HG02840 (cell line): ENCODE data around the gene CCDC50.

Source experiments
- ATAC-seq: cut with Tn5 transposase; IDR thresholded peaks from one replicate; pipeline ENCODE4 v1.9.1; 2021; ENCODE audit warnings: mild to moderate bottlenecking, moderate library complexity, moderate number of reproducible peaks; ENCODE audit not compliant: unreplicated experiment, low FRiP score

CCDC50 gene

GRCh38 chr3:191345334-191345733 is 16.1 kb downstream of the CCDC50 start:
- ATAC-seq, result no peak

GRCh38 chr3:191347228-191347627 is 18.0 kb downstream of the CCDC50 start:
- no peak for ATAC-seq

DNA sequence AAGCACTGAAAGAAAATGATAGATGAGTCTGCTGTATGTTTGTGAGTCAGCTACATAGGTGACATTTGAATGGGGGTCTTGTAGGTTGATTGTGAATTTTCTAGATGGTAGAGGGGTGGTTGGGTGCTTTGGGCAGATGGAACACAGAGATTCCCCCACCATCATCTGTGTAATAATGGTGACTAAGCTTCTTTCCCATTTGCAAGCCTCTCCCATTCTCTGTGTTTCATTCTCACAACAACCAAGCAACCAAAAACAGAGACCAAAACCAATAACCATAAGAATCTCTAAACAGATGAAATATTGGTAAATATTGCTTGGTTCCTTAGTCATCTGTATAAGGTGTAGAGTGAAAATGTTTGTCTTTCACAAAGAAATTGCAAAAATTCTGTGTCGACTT is 18.9 kb downstream of the CCDC50 start:
- no peak for ATAC-seq

- no peak for ATAC-seq
Measured at GRCh38 chr3:191350396-191351090, 21.3 kb downstream of the CCDC50 start.

DNA sequence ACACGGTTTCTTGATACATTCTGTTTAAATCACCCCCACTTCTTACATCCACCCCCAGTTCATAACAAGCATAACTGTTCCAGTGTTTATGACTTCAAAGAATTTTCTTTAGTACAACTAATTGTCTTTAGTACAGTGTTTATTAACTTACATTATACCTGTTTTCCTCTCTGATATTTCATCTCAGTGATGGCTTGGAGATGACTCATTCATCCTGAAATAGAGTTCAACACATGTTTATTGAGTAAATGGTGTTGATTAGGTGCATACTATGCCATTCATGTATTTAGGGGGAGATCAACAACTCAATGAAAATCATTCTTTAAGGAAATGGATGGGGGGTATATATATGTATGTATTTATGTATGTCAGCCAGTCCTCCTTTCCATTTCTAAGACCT is 22.8 kb downstream of the CCDC50 start:
- no peak for ATAC-seq

DNA sequence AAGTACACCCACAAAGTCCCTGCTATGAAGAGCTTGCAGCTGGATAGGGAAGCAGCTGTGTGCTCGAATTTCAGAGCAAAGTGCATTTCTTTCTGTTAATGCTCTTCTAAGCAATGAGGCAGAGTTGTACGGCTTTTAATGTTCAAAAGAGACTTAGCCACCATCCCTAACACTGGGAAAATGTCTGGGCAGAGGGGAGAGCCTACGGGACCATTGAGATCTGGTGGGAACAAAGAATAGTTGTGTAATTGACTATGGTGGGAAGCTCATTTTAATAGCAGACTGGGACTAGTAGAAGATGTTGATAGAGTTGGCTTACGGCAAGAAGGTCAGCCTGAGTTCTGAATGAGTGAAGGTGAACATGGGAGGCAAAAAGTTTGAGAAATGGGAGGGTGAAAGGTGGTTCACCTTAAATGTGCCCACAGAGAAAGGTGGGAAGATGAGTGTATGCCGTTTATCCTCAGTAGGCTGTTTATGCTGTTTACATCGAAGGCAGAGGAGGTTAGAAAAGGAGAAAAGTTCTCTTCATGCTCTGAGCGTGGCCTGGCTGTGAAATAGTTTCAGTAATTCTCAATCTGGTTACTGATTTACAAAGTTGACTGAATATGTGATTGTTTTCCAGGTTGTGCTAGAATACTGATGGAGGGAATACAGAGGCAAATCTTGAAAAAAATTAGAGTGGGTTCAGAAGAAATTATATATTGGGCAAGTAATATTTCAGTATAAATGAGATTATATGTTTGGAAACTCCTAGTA is 24.0 kb downstream of the CCDC50 start:
- no peak for ATAC-seq

GRCh38 chr3:191355406-191355805 is 26.2 kb downstream of the CCDC50 start:
- ATAC-seq, result peak; percentile 87

DNA sequence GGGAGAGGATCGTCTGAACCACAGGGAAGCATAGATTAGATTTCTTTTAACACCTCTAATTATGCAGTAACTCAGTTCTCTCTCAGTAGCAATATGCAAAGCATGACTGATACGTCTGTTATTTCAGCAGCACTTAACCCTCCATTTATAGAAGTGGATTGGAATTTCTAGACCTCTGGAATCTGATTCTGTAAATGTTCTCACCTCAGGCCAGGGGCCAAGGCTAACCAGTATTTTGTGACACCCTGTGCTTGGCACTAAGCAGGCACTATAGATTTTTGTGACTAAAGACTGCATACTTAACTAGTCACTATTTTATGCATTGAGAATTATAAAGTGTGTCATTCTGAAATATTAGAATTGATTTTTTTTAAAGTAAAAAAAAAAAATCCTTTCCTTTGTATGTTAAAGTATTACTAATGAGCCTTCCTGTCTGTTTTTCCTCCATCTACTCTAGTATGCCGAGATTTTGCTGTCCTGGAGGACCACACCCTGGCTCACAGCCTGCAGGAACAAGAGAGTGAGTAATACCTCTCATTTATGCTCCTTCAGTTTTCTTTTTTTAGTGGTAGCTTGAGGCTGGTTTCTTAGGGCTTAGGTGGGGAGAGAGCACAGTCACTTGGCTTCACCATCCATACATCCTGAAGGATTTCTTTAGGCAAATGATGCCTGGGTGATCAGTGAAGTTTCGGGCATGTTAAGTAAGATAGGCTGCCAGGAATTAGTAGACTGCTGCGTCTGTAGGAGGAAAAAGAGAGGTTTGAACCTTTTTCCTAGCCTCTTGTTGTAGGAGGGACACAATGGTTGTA is 27.6 kb downstream of the CCDC50 start:
- no peak for ATAC-seq

GRCh38 chr3:191357909-191358308 is 28.7 kb downstream of the CCDC50 start:
- ATAC-seq, result no peak

DNA sequence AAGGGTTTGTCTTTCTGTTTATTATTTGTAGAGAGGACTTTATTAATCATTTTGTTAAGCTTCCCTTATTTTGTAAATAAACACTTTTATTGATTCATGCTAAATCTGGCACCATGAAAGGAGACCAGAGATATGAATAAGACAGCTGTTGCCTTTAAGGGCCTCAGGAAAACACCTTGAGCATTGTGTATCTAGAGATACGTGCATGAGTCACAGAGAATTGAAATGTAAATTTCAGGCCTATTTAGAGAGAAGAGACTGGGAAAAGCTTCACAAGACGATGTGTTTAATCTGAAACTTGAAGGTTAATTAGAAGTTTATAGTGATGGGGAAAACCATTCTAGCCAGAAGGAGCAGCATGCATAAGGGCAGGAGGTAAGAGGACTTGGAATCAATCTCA is 29.7 kb downstream of the CCDC50 start:
- no peak for ATAC-seq

DNA sequence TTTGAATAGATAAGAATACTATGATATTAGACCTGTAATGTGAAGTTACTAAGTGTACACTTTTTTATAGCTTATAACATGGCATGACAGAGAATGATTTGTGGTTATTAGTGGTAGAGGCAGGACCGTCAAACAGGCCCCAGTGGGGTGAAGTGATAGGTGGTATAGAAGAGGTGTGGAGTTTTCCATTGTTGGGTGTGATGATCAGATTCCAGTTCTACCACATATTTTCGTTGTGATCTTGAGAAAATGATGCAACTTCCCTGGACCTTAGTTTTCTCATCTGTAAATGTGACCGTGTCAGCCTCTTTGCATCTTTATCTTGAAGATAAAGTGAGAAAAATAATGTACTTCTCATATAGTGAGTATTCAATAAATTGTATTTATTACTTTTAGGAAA is 31.4 kb downstream of the CCDC50 start:
- no peak for ATAC-seq

- no peak for ATAC-seq
Measured at GRCh38 chr3:191361456-191361855, 32.3 kb downstream of the CCDC50 start.

DNA sequence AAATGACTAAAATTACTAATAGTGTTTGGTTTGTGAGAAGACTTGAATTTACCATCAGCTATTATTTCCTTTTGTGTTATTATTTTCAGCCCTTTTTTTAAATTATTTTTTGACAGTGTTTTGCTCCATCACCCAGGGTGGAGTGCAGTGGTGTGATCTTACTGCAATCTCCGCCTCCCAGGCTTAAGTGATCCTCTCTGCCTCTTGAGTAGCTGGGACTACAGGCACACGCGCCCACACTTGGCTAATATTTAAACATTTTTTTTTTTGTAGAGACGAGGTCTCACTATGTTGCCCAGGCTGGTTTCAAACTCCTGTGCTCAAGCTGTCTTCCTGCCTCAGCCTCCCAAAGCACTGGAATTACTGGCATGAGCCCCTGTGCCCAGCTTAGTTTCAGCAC is 32.8 kb downstream of the CCDC50 start:
- no peak for ATAC-seq

GRCh38 chr3:191362524-191363090 is 33.4 kb downstream of the CCDC50 start:
- ATAC-seq, result no peak

DNA sequence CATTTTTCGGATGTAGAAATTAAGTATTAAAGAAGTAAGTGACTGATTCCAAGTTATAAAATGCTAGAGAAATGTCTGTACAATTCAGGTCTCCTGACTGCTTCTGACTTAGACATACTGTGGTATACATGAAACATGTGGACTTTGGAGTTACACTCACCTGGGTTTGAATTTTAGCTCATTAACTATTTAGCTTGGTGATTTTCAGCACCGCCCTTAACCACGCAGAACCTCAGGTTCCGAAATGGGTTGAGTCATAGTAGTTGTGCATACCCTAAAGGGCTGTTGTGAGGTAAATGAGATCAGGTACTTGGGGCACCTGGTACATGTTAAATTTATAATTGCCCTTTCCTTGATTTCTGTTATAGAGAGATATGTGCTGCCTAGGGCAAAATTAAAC is 34.0 kb downstream of the CCDC50 start:
- no peak for ATAC-seq

DNA sequence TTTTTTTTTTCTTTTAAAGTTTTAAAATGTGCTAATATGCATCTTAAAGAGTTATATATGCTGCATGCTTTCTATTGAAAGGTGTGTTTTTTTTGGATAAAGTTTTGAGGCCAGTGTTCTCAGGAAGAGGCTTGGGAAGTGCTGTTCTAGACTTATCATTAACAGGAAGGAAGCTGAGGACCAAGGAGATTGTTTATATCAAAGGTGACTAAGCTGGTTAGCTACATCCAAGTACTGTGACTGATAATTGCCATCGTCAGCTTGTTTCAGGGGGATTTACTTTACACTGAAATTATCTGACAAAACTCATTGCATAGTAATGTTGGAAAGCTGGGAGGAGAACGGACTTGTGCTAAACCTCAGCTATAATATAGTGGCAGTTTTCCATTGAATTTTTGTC is 37.5 kb downstream of the CCDC50 start:
- no peak for ATAC-seq

- no peak for ATAC-seq
Measured at GRCh38 chr3:191368755-191369615, 39.8 kb downstream of the CCDC50 start.

GRCh38 chr3:191369616-191370010 is 40.4 kb downstream of the CCDC50 start:
- no peak for ATAC-seq

- ATAC-seq, result no peak
Measured at GRCh38 chr3:191372122-191372521, 42.9 kb downstream of the CCDC50 start.

- no peak for ATAC-seq
Measured at GRCh38 chr3:191373327-191373726, 44.1 kb downstream of the CCDC50 start.
